ENCODE results near the gene EEF1AKMT3.

The EEF1AKMT3 gene

GRCh38 chr12:57744777-57745484 lies 27.5 kb upstream of the EEF1AKMT3 start, which contains the start of gene TSPAN31:
Gene TSPAN31, plus strand, starts transcription at chr12:57745039. Its CDS starts 116 bp downstream, at chr12:57745155.
- Histone ChIP-seq H3K4me3 (peak within 1 kb of the TSS; percentile 80 to 97), H3K27ac (peak within 1 kb of the TSS; percentile 98 to 99), H3K27me3 (peaks cover 0 to 23% of the 10 kb centered on the region in 2 donors), H3K9me3 (no peaks in the 10 kb centered on the region), H3K4me1 (peaks cover 0 to 16% (median 11%) of the 10 kb centered on the region in 4 donors), H3K36me3 (peaks cover 23 to 39% (median 27%) of the 10 kb centered on the region in 3 donors)
- intact Hi-C loops (cut with DNase I; ENCODE audit: low total_unique reads), result no loop called here
- peak; percentile 99 for DNase-seq
- TF ChIP-seq CTCF (IDR thresholded peaks at IDR 0.05), result peak in 1 of 2 experiments; percentile 16

GRCh38 chr12:57745485-57745881 lies 26.9 kb upstream of the EEF1AKMT3 start:
- H3K4me1 ChIP-seq, result peaks cover 0 to 16% (median 11%) of the 10 kb centered on the region in 4 donors
- H3K4me3 ChIP-seq, result peak overlapping the region; percentile 80 to 97
- no peak for DNase-seq
- H3K27ac ChIP-seq, result peak overlapping the region; percentile 98 to 99
- intact Hi-C loops (cut with DNase I; ENCODE audit: low total_unique reads), result no loop called here
- TF ChIP-seq CTCF (IDR thresholded peaks at IDR 0.05), result no peak
- H3K27me3 ChIP-seq, result peaks cover 0 to 17% of the 10 kb centered on the region in 2 donors
- no peaks in the 10 kb centered on the region for H3K9me3 ChIP-seq
- H3K36me3 ChIP-seq, result peaks cover 23 to 44% (median 27%) of the 10 kb centered on the region in 3 donors

GRCh38 chr12:57746025-57746424 lies 26.4 kb upstream of the EEF1AKMT3 start:
- no peak for DNase-seq
- H3K27me3 ChIP-seq, result peaks cover 0 to 12% of the 10 kb centered on the region in 2 donors
- no peak for TF ChIP-seq CTCF (IDR thresholded peaks at IDR 0.05)
- H3K4me3 ChIP-seq, result peak overlapping the region in 1 of 2 donors; percentile 97
- intact Hi-C loops (cut with DNase I; ENCODE audit: low total_unique reads), result no loop called here
- no peaks in the 10 kb centered on the region for H3K9me3 ChIP-seq
- H3K4me1 ChIP-seq, result peaks cover 0 to 18% (median 13%) of the 10 kb centered on the region in 4 donors
- H3K36me3 ChIP-seq, result peaks cover 23 to 49% (median 27%) of the 10 kb centered on the region in 3 donors
- H3K27ac ChIP-seq, result peak overlapping the region in 1 of 2 donors; percentile 98

GRCh38 chr12:57749061-57749460 lies 23.4 kb upstream of the EEF1AKMT3 start:
- intact Hi-C loops (cut with DNase I; ENCODE audit: low total_unique reads), result no loop called here
- no peaks in the 10 kb centered on the region for H3K27me3 ChIP-seq

More at GRCh38 chr12:57749061-57749460, 23.4 kb upstream of the EEF1AKMT3 start:
- no peak overlapping the region for H3K4me3 ChIP-seq
- H3K4me1 ChIP-seq, result peaks cover 0 to 29% (median 24%) of the 10 kb centered on the region in 4 donors
- no peak overlapping the region for H3K27ac ChIP-seq
- TF ChIP-seq CTCF (IDR thresholded peaks at IDR 0.05), result no peak
- H3K36me3 ChIP-seq, result peaks cover 23 to 49% (median 27%) of the 10 kb centered on the region in 3 donors
- DNase-seq, result no peak
- no peaks in the 10 kb centered on the region for H3K9me3 ChIP-seq
